GM12873 (cell line): Measurements from ENCODE around the gene CRHR2.

Source experiments
- TF ChIP-seq, protein P1 (sequence below): IDR thresholded peaks from 2 replicates; pipeline ENCODE4 v1.5.1; 2012; ENCODE audit warnings: low read depth, mild to moderate bottlenecking, moderate library complexity, low read length, control low read depth; ENCODE audit not compliant: insufficient read depth; ENCODE audit errors: missing control alignments

Gene CRHR2

DNA sequence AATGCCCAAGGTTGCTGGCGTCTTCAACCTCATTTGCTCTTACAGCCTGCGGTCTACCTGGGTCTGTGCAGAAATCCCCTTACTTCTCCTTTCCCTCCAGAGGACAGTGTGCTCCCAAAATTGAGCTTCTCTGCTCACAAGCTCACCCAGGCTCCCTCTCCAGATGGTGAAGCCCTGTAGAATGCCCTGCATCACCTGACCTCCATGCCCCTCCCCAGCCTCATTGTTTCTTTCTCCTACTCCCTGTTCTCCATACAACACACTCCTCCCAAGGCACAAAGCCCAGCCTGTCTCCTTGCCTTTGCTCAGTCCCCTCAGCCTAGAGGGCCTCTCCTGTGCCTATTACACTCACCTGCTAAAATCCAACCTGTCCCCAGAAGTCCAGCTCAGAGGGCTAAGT is 3.5 kb downstream of the CRHR2 start:
- TF ChIP-seq, protein P1, sequence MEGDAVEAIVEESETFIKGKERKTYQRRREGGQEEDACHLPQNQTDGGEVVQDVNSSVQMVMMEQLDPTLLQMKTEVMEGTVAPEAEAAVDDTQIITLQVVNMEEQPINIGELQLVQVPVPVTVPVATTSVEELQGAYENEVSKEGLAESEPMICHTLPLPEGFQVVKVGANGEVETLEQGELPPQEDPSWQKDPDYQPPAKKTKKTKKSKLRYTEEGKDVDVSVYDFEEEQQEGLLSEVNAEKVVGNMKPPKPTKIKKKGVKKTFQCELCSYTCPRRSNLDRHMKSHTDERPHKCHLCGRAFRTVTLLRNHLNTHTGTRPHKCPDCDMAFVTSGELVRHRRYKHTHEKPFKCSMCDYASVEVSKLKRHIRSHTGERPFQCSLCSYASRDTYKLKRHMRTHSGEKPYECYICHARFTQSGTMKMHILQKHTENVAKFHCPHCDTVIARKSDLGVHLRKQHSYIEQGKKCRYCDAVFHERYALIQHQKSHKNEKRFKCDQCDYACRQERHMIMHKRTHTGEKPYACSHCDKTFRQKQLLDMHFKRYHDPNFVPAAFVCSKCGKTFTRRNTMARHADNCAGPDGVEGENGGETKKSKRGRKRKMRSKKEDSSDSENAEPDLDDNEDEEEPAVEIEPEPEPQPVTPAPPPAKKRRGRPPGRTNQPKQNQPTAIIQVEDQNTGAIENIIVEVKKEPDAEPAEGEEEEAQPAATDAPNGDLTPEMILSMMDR: no peak

DNA sequence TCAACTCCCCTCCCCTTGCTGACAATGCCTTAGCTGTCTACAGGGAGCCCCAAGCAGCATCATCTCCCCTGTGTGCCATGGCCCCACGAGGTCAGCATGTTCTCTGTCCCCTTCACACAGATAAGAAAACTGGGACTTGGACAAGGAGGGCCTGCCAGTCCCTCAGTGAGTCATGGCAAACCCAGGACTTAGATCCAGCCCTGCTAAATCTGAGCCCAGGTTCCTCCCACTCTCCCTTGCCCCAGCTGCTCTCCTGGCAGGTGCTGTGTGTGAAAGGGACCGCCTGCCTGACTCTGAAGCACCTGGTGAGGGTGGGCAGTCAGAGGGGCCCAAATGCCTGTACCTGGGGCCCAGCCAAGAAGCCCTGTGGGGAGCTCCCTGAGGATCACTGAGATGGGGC is 7.4 kb downstream of the CRHR2 start:
- TF ChIP-seq, protein P1: no peak

DNA sequence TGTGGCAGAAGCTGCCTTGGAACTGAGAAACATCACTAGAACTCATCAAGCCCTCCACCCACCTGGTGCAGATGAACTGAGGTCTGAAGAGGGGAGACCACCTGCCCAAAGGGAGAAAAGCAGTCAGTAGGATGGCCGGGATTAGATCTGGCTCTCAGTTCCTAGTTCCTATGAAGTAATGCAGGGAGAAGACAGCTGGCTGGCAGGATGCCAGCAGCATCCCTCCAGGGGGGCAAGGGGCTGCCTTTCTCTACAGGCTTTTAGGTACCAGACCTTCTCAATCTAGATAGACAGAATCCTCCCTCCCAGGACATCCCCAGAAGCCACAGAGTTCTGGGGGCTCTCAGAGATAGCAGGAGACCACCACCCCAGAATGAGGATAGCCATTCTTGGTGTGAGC is 7.8 kb downstream of the CRHR2 start:
- TF ChIP-seq, protein P1: no peak

DNA sequence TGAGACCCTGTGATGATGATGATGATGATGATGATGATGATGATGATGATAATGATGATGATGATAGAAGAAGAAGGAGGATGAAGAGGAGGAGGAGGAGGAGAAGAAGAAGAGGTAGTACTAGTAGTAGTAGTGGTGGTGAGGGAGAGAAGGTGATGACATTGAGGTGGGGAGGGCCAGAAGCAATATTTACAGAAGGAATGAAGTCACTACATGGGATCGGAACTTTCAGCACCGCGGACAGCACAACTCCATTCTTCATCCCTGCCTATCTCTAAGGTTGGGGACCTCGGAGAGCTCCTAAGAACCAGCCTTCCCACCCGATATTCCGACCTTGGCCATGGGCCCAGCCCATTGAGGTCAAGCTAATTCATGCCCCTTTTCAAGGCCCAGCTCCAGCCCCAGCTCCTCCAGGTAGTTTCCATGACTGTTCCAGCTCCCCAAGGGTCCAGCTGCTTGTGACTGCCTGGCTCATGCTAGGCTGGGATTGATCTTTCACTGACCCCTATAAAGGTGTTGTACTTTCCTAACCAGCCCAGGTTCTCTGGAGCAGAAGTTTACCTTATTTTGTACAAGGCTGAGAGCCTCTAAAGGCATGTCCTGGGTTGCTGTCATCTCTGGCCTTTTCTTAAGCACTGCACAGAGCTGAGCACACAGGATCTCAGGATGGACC is 10.3 kb downstream of the CRHR2 start:
- TF ChIP-seq, protein P1: no peak

DNA sequence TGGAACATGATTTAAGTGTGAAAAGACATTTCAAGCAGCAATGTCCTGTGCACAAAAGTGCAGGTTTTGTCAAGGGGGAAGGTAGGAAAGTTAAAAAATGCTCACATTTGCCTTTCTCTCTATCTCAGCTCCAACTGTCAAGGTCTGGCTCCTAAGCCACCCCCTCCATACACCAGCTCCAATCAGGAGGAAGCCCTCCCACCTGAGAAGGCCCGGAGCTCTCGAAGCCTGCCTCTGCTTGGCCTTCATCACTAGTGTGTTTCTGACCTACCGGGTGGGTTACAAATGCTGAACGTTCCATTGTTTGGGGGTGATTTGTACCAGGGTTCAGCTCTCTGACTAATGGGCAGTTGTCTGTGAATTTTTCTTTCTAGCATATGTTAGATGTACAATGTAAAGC is 14.2 kb downstream of the CRHR2 start:
- TF ChIP-seq, protein P1: no peak

DNA sequence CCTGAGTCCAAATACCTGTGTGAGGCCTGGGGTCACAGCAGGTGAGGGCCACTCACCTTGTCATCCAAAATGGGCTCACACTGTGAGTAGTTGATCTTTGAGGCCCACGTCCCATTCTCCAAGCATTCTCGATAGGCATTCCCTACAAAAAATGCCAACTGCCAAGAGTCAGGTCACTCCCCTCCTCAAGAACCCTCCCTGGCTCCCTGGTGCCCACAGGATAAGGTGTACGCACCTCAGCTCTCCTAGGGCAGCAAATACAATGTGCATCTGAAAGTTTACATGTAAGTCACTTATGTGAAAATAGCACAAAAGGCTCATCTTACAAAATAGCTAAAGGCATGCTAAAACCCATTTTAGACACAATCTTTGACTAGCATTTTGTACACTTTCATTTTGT is 15.1 kb downstream of the CRHR2 start:
- TF ChIP-seq, protein P1: no peak

DNA sequence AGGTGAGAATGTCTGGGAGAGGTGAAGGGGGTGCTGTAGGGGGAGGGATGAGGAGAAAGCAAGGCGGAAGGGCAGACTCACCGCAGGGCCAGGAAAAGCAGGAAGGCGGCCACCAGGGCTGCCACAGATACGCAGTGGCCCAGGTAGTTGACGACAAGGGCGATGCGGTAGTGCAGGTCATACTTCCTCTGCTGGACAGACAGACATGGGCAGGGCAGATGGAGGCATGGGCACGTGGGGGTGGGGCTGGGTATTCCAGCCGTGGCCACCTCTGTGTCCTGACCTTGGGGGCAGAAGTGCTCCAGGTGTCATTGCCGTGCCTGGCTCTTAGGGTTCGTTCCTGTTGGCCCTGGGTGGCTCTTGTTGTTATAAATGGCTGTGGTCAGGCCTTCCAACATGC is 16.8 kb downstream of the CRHR2 start:
- TF ChIP-seq, protein P1: no peak
